GM19240 (cell line): ENCODE data around the gene TRAPPC4.
"Not testable (repeated sequence)": the region's sequence is repeated elsewhere in the genome, so short reads cannot be mapped to it uniquely, and the experiment has no call there.

ENCODE experiments used
- DNase-seq: peaks from one replicate; pipeline ENCODE4 v3.0.0; 2011; ENCODE audit warnings: low spot score; ENCODE audit not compliant: insufficient read length

The TRAPPC4 gene

DNA sequence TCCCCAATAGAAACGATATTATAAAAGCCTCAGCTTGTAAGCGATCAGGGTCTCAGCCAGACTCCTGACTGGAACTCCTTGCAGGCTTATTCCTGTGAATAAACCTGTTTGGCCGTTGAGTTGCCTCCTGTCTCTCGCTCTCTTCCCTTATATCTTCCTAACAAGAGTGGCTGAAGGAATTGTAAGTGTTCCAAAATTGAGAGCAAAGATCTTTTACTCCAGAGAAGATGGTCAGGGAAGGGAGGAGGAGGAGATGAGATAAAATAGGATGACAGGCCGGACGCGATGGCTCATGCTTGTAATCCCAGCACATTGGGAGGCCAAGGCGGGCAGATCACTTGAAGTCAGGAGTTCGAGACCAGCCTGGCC, 13.3 kb downstream of the TRAPPC4 start:
- no peak for DNase-seq

DNA sequence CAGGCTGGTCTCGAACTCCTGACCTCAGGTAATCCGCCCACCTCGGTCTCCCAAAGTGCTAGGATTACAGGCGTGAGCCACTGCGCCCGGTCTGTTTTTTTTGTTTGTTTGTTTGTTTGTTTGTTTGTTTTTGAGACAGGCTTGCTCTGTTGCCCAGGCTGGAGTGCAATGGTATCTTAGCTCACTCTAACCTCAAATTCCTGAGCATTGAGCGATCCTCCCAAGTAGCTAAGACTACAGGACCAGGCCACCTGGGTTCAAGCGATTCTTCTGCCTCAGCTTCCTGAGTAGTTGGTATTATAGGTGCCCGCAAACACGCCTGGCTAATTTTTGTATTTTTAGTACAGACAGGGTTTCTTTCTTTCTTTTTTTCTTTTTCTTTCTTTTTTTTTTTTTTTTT, 14.9 kb downstream of the TRAPPC4 start:
- not testable (repeated sequence) for DNase-seq

DNA sequence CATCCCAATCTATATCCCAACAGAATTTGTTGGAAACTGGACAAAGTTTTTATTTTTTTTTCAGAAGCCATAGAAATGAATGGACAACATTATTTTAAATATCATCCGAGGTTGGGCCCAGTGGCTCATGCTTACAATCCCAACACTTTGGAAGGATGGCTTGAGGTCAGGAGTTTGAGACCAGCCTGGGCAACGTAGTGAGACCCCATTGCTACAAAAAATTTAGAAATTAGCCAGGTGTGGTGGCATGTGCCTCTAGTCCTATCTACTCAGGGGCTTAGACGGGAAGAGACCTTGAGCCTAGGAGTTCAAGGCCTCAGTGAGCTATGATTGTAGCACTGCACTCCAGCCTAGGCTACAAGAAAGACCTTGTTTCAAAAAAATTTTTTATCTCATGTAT, 16.2 kb downstream of the TRAPPC4 start:
- DNase-seq = no peak

DNA sequence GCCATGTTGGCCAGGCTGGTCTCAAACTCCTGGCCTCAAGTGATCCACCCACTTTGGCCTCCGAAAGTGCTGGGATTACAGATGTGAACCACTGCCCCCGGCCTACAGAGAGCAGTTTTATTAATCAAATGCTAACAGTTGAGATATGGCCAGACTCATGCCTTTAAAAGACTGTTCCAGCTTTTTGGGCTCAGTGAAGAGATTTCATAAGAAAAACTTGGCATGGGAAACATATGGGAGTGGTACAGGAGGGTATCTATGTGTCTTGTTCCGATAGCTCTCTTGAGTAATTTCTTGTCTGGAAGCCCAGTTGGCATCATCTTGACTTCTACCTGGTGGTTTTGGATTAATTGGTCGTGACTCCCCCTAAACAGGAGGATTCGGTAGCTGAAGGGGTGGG, 20.3 kb downstream of the TRAPPC4 start:
- no peak for DNase-seq

DNA sequence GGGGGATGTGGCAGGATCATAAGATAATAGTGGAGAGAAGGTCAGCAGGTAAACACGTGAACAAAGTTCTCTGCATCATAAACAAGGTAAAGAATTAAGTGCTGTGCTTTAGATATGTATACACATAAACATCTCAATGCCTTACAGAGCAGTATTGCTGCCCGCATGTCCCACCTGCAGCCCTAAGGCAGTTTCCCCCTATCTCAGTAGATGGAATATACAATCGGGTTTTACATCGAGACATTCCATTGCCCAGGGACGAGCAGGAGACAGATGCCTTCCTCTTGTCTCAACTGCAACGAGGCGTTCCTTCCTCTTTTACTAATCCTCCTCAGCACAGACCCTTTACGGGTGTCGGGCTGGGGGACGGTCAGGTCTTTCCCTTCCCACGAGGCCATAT, 20.9 kb downstream of the TRAPPC4 start:
- DNase-seq = not testable (repeated sequence)

GRCh38 chr11:119041821-119042514, 23.4 kb downstream of the TRAPPC4 start:
- DNase-seq = no peak

DNA sequence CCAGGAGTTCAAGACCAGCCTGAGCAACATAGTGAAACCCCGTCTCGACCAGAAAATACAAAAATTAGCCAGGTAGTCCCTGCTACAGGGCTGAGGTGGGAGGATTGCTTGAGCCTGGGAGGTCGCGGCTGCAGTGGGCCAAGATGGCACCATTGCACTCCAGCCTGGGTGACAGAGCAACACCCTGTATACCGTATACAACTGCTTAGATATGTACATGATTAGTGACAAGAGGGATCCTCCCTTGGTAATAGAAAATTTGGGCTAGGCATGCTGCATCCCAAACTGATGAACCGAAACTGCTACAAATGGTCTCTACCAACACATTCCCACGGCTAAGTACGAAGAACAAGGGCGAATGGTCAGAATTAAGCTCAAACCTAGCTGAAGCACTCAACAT, 24.4 kb downstream of the TRAPPC4 start:
- DNase-seq = no peak

GRCh38 chr11:119044708-119045107, 26.1 kb downstream of the TRAPPC4 start:
- no peak for DNase-seq

- no peak for DNase-seq
These were observed 27.9 kb downstream of the TRAPPC4 start for GRCh38 chr11:119046489-119046888.

- DNase-seq = no peak
These were observed 28.6 kb downstream of the TRAPPC4 start for GRCh38 chr11:119047205-119047604.

DNA sequence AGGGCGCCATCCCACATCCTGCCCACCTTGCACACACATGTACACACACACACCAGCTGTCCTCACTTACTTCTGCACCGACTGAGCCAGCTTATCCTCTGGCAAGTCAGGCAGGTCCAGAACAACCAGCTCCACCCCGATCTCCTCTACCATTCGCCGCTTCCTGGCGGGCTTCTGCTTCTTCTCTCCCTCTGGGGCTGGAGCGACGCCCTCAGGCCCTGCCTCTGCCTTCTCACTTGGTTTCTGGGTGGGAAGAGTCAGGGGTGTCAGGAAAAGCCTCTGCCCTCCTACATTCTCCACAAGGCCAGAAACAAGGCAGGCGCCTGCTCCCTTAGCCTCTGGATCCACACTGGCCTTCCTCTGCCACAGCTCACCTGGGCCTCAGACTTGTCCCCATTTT, 30.1 kb downstream of the TRAPPC4 start:
- no peak for DNase-seq

- DNase-seq = no peak
These were observed 30.5 kb downstream of the TRAPPC4 start for GRCh38 chr11:119049081-119049480.

GRCh38 chr11:119051440-119052162, 33.0 kb downstream of the TRAPPC4 start:
- DNase-seq = no peak

- DNase-seq = no peak
These were observed 33.7 kb downstream of the TRAPPC4 start for GRCh38 chr11:119052163-119052814.

- no peak for DNase-seq
These were observed 35.9 kb downstream of the TRAPPC4 start for GRCh38 chr11:119054418-119054817.

DNA sequence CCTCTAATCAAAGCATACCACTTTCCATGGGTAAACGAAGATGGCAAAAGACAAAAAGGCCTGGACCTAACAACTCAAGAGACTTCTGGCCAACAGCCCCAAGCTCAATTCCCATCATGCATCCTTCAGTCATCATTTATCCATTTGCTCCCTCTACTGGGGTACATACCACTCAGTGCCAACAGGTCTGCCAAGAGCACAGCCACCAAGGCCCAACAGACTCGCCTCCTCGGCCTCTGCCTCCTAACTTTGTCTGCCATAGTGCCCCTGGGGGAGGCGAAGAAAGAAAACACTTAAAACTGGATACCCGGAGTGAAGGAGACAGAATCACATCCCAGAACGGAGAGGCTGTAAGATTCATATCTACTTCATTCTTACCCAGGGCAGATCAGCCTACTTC, 37.3 kb downstream of the TRAPPC4 start:
- DNase-seq = no peak

DNA sequence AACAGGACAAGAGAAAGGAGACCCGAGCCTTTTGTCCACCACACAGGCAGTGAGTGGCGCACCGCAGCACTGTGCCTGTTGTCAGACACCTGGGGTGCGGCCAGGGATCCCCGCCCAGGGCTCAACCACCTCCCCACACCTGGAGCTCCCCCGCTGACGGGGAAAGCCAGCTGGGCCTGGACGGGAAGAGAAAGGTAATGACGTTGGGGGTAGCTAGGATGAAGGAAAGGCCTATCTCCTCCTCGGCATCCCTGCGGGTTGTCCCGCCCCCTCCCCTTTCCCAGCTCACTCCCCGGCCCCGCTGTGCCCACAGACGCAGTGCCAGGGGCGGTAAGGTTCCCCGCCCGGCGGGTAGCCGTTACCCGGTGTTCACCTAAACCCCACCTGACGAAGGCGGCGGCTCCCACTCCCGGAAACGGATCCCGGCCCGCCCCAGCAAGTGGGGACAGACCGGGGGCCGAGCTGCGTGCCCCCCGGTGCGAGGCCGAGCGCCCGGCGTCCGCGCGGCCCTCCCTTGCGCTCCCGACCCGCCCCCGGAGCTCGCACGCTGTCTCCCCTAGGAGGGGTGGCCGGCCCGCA, 37.9 kb downstream of the TRAPPC4 start:
- peak; percentile 35 for DNase-seq

DNA sequence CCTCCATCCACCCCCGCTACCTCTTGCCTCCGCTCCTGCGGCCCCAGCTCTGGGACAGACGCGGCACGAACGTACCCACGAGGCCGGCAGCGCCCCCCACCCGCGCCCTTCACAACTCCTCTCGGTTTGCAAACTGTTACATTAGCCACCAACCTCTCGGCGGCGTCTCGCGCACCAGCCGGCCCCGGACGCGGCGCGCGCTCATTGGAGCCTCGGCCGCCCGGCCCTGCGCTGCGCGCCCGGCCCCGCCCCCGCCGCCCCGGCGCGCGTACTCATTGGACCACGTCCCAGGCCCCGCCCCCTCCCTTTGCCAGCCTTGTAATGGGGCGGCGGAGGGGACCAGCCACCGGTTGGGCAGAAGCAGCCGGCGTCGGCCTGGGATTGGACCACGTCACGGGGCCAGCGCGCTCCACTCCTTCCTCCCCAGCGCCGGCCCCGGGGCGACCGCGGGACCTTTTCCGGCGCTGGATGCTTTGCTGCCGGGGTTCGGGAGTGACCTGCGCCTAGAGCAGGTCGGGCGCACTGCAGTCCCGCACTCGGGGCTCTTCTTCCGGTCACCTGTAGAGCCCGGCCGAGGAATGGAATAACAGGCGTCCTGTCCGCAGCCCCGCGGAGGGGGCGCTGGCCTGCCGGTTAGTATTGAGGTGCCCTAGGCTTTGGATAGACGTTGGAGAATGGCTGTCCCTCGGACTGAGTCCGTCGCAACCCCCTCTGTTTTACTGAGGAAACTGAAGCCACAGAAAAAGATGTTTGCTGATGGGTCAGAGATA, 38.6 kb downstream of the TRAPPC4 start, which contains the start of gene HYOU1:
HYOU1 (minus strand) TSS at position 206 of the 770 bp plus-strand sequence. CDS start 1,045 bp downstream, outside the sequence.
- peak; percentile 99 for DNase-seq

GRCh38 chr11:119059128-119059527, 40.6 kb downstream of the TRAPPC4 start:
- not testable (repeated sequence) for DNase-seq

DNA sequence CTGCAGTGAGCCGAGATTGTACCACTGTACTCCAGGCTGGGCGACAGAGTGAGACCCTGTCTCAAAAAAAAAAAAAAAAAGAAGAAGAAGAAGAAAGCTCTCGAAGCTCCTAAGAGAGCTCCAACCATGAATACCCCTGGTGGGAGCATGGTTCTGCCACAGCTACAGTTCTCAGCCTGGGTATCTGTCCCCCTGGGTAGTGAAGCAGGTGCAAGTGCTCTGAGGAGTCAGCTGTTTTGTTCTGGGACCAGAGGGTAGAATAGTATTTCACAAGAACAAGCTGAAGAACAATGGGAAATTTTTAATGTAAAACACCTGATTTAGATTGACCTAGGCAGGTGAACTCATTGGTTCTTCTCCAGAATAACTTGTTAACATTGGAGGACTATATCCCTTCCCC, 42.7 kb downstream of the TRAPPC4 start:
- no peak for DNase-seq

GRCh38 chr11:119062779-119063178, 44.2 kb downstream of the TRAPPC4 start:
- no peak for DNase-seq
